ENCODE measurements around the gene MAP1LC3C. TPM values are rescaled to one million over a fixed set of nuclear protein-coding genes. Genes with fewer than 3 reads are reported as not detected.

Gene MAP1LC3C
- total RNA-seq, 2 donors from 2014 or later = 2.3 TPM; not detected in 1

- H3K27me3 ChIP-seq (replicated peaks; ENCODE audit: insufficient read depth) = no peaks in the 10 kb centered on the region
- DNase-seq (ENCODE audit: low spot score) (no peak), ATAC-seq (ENCODE audit: insufficient number of reproducible peaks, low FRiP score, low read depth) (no peak)
Observed at GRCh38 chr1:241964550-241965282, 34.2 kb downstream of the MAP1LC3C start.

GRCh38 chr1:241963722-241964121 lies 35.2 kb downstream of the MAP1LC3C start:
- no peak for TF ChIP-seq CTCF (IDR thresholded peaks at IDR 0.05)
- Histone ChIP-seq H3K27ac (no peak overlapping the region), H3K4me3 (no peak overlapping the region), H3K4me1 (ENCODE audit: control insufficient read depth in 1 of 2, low read depth in 2 of 2) (no peaks in the 10 kb centered on the region), H3K9me3 (no peaks in the 10 kb centered on the region), H3K27me3 (replicated peaks; ENCODE audit: insufficient read depth) (no peaks in the 10 kb centered on the region), H3K36me3 (no peaks in the 10 kb centered on the region)
- DNase-seq (ENCODE audit: low spot score) = no peak
- ATAC-seq (ENCODE audit: insufficient number of reproducible peaks, low FRiP score, low read depth) = no peak

More at GRCh38 chr1:241964550-241965282, 34.2 kb downstream of the MAP1LC3C start:
- no peaks in the 10 kb centered on the region for H3K4me1 ChIP-seq (ENCODE audit: control insufficient read depth in 1 of 2, low read depth in 2 of 2)
- no peaks in the 10 kb centered on the region for H3K9me3 ChIP-seq
- H3K4me3 ChIP-seq = no peak overlapping the region
- TF ChIP-seq CTCF (IDR thresholded peaks at IDR 0.05) = no peak
- H3K36me3 ChIP-seq = no peaks in the 10 kb centered on the region
- H3K27ac ChIP-seq = no peak overlapping the region

DNA sequence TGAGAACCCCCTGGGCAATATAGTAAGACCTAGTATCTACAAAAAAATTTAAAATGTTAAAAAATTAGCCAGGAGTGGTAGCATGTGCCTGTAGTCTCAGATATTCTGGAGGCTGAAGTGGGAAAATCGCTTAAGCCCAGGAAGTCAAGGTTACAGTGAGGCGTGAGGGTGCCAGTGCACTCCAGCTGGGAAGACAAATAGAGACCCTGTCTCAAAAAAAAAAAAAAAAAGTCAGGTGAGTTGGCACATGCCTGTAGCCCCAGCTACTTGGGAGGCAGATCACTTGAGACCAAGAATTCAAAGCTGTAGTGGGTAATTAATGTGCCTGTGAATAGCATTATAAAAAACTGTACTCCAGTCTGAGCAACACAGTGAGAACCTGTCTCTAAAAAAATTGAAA lies 36.7 kb downstream of the MAP1LC3C start:
- TF ChIP-seq CTCF (IDR thresholded peaks at IDR 0.05) = no peak

DNA sequence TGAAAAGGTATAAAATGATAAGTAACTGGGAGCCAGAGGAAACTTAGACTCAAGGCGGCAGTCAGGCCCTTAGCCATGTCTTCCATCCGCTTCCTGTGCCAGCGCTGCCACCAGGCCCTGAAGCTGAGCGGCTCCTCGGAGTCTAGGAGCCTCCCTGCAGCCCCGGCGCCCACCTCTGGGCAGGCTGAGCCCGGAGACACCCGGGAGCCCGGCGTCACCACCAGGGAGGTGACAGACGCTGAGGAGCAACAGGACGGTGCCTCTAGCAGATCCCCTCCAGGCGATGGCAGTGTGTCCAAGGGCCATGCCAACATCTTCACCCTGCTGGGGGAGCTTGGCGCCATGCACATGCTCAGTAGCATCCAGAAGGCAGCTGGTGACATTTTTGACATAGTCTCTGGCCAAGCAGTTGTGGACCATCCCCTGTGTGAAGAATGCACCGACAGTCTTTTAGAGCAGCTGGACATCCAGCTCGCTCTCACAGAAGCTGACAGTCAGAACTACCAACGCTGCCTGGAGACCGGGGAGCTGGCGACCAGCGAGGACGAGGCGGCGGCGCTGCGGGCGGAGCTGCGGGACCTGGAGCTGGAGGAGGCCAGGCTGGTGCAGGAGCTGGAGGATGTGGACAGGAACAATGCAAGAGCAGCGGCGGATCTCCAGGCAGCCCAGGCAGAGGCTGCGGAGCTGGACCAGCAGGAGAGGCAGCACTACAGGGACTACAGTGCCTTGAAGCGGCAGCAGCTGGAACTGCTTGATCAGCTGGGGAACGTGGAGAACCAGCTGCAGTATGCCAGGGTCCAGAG lies 41.0 kb downstream of the MAP1LC3C start, which contains the start of gene BECN2:
Gene BECN2 (plus strand): TSS at position 76 of the 803 bp plus-strand sequence. CDS start 0 bp downstream, at position 76.
- H3K36me3 ChIP-seq = no peaks in the 10 kb centered on the region
- TF ChIP-seq CTCF (IDR thresholded peaks at IDR 0.05) = no peak
- no peak within 1 kb of the TSS for H3K27ac ChIP-seq
- H3K4me3 ChIP-seq = no peak within 1 kb of the TSS
- H3K9me3 ChIP-seq = no peaks in the 10 kb centered on the region
- no peaks in the 10 kb centered on the region for H3K27me3 ChIP-seq (replicated peaks; ENCODE audit: insufficient read depth)
- ATAC-seq (ENCODE audit: insufficient number of reproducible peaks, low FRiP score, low read depth) (no peak), DNase-seq (ENCODE audit: low spot score) (no peak)
- no peaks in the 10 kb centered on the region for H3K4me1 ChIP-seq (ENCODE audit: control insufficient read depth in 1 of 2, low read depth in 2 of 2)

More for the DNA sequence above, 36.7 kb downstream of the MAP1LC3C start:
- Histone ChIP-seq H3K4me3 (no peak overlapping the region), H3K27me3 (replicated peaks; ENCODE audit: insufficient read depth) (no peaks in the 10 kb centered on the region), H3K4me1 (ENCODE audit: control insufficient read depth in 1 of 2, low read depth in 2 of 2) (no peaks in the 10 kb centered on the region), H3K9me3 (no peaks in the 10 kb centered on the region), H3K36me3 (no peaks in the 10 kb centered on the region), H3K27ac (no peak overlapping the region)
- no peak for ATAC-seq (ENCODE audit: insufficient number of reproducible peaks, low FRiP score, low read depth)
- no peak for DNase-seq (ENCODE audit: low spot score)

- Histone ChIP-seq H3K4me3 (no peak overlapping the region), H3K9me3 (no peaks in the 10 kb centered on the region), H3K4me1 (ENCODE audit: control insufficient read depth in 1 of 2, low read depth in 2 of 2) (no peaks in the 10 kb centered on the region), H3K36me3 (no peaks in the 10 kb centered on the region), H3K27ac (no peak overlapping the region), H3K27me3 (replicated peaks; ENCODE audit: insufficient read depth) (no peaks in the 10 kb centered on the region)
- TF ChIP-seq CTCF (IDR thresholded peaks at IDR 0.05) = no peak
- no peak for DNase-seq (ENCODE audit: low spot score)
- no peak for ATAC-seq (ENCODE audit: insufficient number of reproducible peaks, low FRiP score, low read depth)
Observed at GRCh38 chr1:241950390-241950789, 48.5 kb downstream of the MAP1LC3C start.
